Erythroblast (primary cell): ENCODE measurements around the gene ZBTB47.

Experiments
- GATA1 ChIP-seq: IDR thresholded peaks from 2 replicates; pipeline ENCODE4 v1.6.1; 2011; ENCODE audit warnings: low read depth, mild to moderate bottlenecking, control low read depth, low read length, moderate library complexity
- POLR2A ChIP-seq: IDR thresholded peaks from 2 replicates; pipeline ENCODE4 v1.6.1; 2011; ENCODE audit warnings: mild to moderate bottlenecking, low read length

DNA sequence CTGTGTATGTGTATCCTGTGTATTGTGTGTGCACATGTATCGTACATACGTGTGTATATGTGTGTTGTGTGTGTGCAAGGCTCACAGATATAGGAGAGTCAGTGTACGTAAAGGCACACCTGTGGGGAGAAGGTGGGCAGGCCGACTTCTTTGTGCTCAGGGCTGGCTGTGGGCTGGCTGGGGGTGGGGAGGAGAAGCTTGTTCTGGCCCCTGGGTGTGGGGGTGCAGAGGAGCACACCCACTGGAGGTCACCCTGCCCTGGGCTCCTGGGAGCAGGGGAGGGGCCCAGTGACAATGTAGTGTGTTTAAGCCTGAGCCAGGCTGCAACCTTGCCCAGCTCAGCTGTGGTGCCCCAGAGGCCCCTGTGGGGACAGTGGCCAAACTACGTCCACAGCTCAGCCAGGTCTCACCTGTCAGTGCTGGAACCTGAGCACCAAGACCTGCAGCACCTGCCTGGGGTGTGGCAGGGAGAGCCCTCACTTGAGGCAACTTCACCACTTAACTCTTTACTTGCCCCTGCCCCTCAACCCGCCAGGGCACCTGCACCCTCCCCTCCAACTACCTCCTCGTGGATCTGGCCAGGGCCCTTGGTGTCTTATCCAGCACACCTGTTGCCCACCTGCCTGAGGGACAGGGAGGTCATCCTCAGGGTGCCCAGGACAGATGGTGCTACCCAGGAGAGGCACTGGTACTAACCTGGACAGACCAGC lies 51.7 kb downstream of the ZBTB47 start:
- TF ChIP-seq POLR2A (no peak), GATA1 (no peak)
